ENCODE data around the gene ABCB10.

The ABCB10 gene

DNA sequence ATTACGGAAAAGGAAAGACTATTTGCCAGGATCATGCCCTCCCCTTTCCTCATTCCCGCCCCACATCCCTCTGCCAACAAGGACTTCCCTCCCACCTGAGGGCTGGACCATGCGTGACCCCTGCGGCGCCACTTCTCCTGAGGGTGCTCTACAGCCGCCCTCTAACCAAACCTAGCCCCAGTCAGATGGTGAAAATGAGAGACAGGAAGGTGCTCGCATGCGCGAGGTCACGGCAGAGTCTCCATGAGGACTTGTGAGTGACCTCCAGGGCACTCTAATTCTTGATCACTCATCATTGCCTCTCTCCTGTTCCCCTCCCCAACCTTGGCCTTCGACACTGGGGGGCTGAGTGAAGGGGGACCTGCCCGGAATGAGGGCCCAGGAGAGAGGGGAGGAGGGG is 35.3 kb upstream of the ABCB10 start:
- Histone ChIP-seq H3K4me1 (ENCODE audit: control insufficient read depth, insufficient read depth, low read length, unreplicated experiment) (peaks cover 22% of the 10 kb centered on the region), H3K27me3 (ENCODE audit: insufficient read depth, low read length) (no peaks in the 10 kb centered on the region), H3K27ac (ENCODE audit: low read depth, low read length) (no peak overlapping the region), H3K79me2 (ENCODE audit: control insufficient read depth, insufficient read depth, low read length, unreplicated experiment) (peaks cover 17% of the 10 kb centered on the region), H3K36me3 (ENCODE audit: insufficient read depth, low read length) (peaks cover 12% of the 10 kb centered on the region; the same call in 1 of the 2 replicates), H3K4me3 (ENCODE audit: low read depth, low read length) (no peak overlapping the region), H2AFZ (ENCODE audit: low read length, unreplicated experiment) (no peak overlapping the region)

DNA sequence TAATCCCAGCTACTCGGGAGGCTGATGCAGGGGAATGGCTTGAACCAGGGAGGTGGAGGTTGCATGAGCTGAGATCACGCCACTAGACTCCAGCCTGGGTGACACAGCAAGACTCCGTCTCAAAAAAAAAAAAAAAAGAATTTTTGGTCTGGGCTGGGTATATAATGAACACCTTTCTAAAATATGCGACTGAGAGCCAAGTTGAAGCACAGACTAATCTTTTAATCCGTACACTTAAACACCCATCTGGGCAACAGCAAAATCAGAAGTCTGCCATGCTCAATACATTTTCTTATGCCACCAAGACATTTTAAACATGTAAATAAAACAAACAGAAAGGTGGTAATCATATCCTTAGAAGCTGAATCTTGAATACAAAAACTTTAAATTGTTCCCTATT is 31.6 kb upstream of the ABCB10 start:
- no peak overlapping the region for H2AFZ ChIP-seq (ENCODE audit: low read length, unreplicated experiment)
- H3K4me3 ChIP-seq (ENCODE audit: low read depth, low read length): no peak overlapping the region
- peaks cover 12% of the 10 kb centered on the region; the same call in 1 of the 2 replicates for H3K36me3 ChIP-seq (ENCODE audit: insufficient read depth, low read length)

DNA sequence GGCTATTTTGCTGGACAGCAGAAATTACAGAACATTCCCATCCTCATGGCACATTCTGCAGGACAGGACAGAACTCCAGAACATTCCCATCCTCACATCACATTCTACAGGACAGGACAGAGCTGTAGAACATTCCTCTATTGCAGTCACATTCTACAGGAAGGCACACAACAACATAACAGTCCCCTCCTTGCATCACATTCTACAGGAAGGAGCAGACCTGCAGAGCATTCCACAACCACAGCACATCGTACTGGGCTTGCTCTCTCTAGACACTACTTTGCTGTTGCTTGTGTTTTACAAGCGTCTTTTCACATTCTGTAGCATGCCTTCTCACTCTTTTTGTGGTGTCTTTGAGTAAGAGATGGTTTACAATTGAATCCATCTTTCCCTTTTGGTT is 26.8 kb upstream of the ABCB10 start:
- H3K4me1 ChIP-seq (ENCODE audit: control insufficient read depth, insufficient read depth, low read length, unreplicated experiment): no peaks in the 10 kb centered on the region

More for the DNA sequence above, 31.6 kb upstream of the ABCB10 start:
- peaks cover 4% of the 10 kb centered on the region for H3K79me2 ChIP-seq (ENCODE audit: control insufficient read depth, insufficient read depth, low read length, unreplicated experiment)
- no peak overlapping the region for H3K27ac ChIP-seq (ENCODE audit: low read depth, low read length)
- no peaks in the 10 kb centered on the region for H3K27me3 ChIP-seq (ENCODE audit: insufficient read depth, low read length)
- no peaks in the 10 kb centered on the region for H3K4me1 ChIP-seq (ENCODE audit: control insufficient read depth, insufficient read depth, low read length, unreplicated experiment)

DNA sequence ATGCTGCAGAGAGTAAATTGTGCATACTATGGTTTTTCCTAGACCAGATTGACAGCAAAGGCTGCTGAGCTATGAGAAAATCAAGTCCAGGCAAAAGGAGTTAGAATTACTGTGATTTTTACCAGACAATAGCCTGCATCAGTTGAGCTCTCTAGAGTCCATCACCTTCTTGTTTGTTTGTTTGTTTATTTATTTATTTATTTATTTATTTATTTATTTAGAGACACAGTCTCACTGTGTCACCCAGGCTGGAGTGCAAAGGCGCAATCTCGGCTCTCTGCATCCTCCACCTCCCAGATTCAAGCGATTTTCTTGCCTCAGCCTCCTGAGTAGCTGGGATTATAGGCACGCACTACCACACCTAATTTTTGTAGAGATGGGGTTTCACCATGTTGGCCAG is 24.2 kb upstream of the ABCB10 start:
- Histone ChIP-seq H2AFZ (ENCODE audit: low read length, unreplicated experiment) (no peak overlapping the region), H3K4me3 (ENCODE audit: low read depth, low read length) (no peak overlapping the region), H3K79me2 (ENCODE audit: control insufficient read depth, insufficient read depth, low read length, unreplicated experiment) (no peaks in the 10 kb centered on the region), H3K36me3 (ENCODE audit: insufficient read depth, low read length) (no peaks in the 10 kb centered on the region), H3K4me1 (ENCODE audit: control insufficient read depth, insufficient read depth, low read length, unreplicated experiment) (no peaks in the 10 kb centered on the region), H3K27me3 (ENCODE audit: insufficient read depth, low read length) (no peaks in the 10 kb centered on the region), H3K27ac (ENCODE audit: low read depth, low read length) (no peak overlapping the region)

More for the DNA sequence above, 26.8 kb upstream of the ABCB10 start:
- H3K79me2 ChIP-seq (ENCODE audit: control insufficient read depth, insufficient read depth, low read length, unreplicated experiment): no peaks in the 10 kb centered on the region
- H3K27ac ChIP-seq (ENCODE audit: low read depth, low read length): no peak overlapping the region
- H3K36me3 ChIP-seq (ENCODE audit: insufficient read depth, low read length): no peaks in the 10 kb centered on the region
- no peak overlapping the region for H3K4me3 ChIP-seq (ENCODE audit: low read depth, low read length)
- no peak overlapping the region for H2AFZ ChIP-seq (ENCODE audit: low read length, unreplicated experiment)
- no peaks in the 10 kb centered on the region for H3K27me3 ChIP-seq (ENCODE audit: insufficient read depth, low read length)

DNA sequence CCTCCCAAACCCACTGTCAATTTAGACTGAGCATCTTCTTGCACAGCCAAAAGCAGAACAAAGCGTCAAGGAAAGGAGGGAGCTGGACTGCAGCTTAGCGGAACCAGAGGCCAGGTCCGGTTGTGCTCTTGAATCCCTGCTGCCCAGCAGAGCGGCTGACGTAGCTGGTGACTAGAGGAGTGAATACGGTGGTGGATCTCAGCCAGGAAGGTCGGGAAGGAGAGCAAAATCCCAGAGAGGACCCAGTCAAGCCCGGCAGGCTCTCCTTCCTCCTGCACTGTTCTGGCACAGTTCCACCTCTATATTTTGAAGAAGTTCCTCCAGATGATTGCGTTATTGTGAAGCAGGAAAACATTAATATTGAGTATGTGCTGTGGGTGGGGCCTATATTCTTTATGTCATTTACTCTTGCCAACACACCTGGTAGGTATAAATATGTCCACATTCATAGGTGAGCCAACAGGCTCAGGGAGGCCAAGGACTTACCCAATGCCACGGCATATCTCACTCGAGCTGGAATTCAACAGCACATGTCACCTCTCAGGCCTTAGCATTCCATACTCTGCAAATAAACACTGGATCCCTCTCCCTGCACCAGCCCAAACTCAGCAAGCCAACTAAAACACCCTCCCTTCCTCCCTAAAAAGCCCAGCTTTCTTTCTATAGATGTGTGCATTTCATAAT is 23.6 kb upstream of the ABCB10 start:
- Histone ChIP-seq H3K27me3 (ENCODE audit: insufficient read depth, low read length) (no peaks in the 10 kb centered on the region), H2AFZ (ENCODE audit: low read length, unreplicated experiment) (peak overlapping the region; percentile 33), H3K79me2 (ENCODE audit: control insufficient read depth, insufficient read depth, low read length, unreplicated experiment) (no peaks in the 10 kb centered on the region), H3K4me3 (ENCODE audit: low read depth, low read length) (no peak overlapping the region), H3K4me1 (ENCODE audit: control insufficient read depth, insufficient read depth, low read length, unreplicated experiment) (no peaks in the 10 kb centered on the region), H3K36me3 (ENCODE audit: insufficient read depth, low read length) (no peaks in the 10 kb centered on the region), H3K27ac (ENCODE audit: low read depth, low read length) (no peak overlapping the region)

DNA sequence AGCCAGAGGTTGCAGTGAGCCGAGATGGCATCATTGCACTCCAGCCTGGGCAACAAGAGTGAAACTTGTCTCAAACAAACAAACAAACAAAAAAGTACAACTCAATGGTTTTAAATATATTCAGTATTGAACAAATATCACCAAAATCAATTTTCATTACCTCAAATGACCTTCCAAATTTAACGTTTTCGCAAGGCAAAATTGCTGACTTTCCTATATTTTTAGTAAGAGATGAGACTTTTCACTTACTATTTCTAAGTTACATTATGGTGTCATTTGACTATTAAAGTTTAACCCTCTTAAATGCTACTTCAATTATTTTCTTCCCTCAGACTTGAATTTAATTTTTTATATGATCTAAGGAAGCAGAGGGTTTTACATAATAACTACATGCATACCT is 23.0 kb upstream of the ABCB10 start:
- no peak overlapping the region for H2AFZ ChIP-seq (ENCODE audit: low read length, unreplicated experiment)
- no peak overlapping the region for H3K4me3 ChIP-seq (ENCODE audit: low read depth, low read length)
- H3K4me1 ChIP-seq (ENCODE audit: control insufficient read depth, insufficient read depth, low read length, unreplicated experiment): no peaks in the 10 kb centered on the region
- H3K79me2 ChIP-seq (ENCODE audit: control insufficient read depth, insufficient read depth, low read length, unreplicated experiment): no peaks in the 10 kb centered on the region
- H3K27me3 ChIP-seq (ENCODE audit: insufficient read depth, low read length): no peaks in the 10 kb centered on the region
- H3K27ac ChIP-seq (ENCODE audit: low read depth, low read length): no peak overlapping the region
- no peaks in the 10 kb centered on the region for H3K36me3 ChIP-seq (ENCODE audit: insufficient read depth, low read length)

DNA sequence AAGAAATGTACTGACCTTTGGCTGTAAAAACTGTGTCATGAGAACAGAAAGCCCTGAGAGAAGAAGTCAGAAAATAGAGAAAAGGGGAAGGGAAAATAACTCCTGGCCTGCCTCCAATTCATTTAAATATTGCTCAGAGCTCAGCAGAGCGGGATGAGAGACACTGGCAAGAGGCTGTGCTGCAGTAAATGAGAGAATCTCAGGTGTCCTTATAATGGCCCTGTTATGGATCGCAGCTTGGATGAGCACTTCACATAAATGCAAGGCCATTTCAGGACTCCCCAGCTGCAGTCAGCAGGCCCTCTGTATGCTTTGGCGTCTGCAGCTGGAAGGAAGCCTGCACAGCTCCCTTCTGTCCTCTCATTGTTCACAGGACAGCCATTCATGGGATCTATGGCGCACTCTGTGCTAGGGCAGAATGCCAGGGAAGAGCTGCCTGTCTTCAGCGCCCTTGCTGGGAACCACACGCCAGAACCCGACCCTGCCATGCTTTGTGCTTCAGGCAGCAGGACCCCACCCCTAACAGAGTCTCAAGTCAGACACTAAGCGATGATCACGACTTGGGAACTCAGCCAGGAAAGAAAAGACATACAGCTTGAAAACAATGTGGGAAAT is 20.7 kb upstream of the ABCB10 start:
- no peaks in the 10 kb centered on the region for H3K36me3 ChIP-seq (ENCODE audit: insufficient read depth, low read length)
- H3K79me2 ChIP-seq (ENCODE audit: control insufficient read depth, insufficient read depth, low read length, unreplicated experiment): no peaks in the 10 kb centered on the region
- no peaks in the 10 kb centered on the region for H3K4me1 ChIP-seq (ENCODE audit: control insufficient read depth, insufficient read depth, low read length, unreplicated experiment)
- no peaks in the 10 kb centered on the region for H3K27me3 ChIP-seq (ENCODE audit: insufficient read depth, low read length)
- H2AFZ ChIP-seq (ENCODE audit: low read length, unreplicated experiment): peak overlapping the region; percentile 64
- no peak overlapping the region for H3K27ac ChIP-seq (ENCODE audit: low read depth, low read length)
- peak overlapping the region; percentile 14; the same call in 1 of the 2 replicates for H3K4me3 ChIP-seq (ENCODE audit: low read depth, low read length)

DNA sequence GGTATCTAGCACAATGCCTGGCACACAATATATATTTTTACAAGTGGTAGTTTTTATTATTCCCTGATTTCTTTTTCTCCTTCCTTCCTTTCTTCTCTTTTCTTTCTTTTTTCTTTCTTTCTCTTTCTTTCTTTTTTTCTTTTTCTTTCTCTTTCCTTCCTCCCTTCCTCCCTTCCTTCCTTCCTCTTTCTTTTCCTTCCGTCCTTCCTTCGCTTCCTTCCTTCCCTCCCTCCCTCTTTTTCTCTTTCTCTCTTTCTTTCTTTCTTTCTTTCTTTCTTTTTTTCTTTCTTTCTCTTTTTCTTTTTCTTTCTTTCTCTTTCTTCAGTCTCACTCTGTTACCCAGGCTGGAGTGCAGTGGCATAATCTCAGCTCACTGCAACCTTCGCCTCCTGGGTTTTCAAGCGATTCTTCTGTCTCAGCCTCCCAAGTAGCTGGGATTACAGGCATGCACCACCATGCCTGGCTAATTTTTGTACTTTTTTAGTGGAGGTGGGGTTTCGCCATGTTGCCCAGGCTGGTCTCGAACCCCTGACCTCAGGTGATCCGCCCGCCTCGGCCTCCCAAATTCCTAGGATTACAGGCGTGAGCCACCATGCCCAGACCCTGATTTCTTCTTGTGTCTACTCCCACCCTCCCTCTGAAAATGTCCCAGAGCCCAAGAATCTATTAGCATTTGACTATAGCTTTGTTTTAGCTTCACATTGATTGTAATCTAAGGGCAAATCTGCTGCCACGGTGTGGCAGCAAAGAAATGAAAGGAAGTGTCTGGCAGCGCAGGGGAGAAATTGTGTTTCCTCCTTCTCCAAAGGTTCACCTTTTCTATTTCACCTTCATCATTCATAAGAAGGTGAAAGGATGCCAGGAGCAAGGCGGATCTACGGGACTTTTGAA is 19.9 kb upstream of the ABCB10 start:
- H3K36me3 ChIP-seq (ENCODE audit: insufficient read depth, low read length): no peaks in the 10 kb centered on the region
- H3K27me3 ChIP-seq (ENCODE audit: insufficient read depth, low read length): no peaks in the 10 kb centered on the region
- H3K4me3 ChIP-seq (ENCODE audit: low read depth, low read length): no peak overlapping the region
- H3K79me2 ChIP-seq (ENCODE audit: control insufficient read depth, insufficient read depth, low read length, unreplicated experiment): no peaks in the 10 kb centered on the region
- no peaks in the 10 kb centered on the region for H3K4me1 ChIP-seq (ENCODE audit: control insufficient read depth, insufficient read depth, low read length, unreplicated experiment)
- no peak overlapping the region for H3K27ac ChIP-seq (ENCODE audit: low read depth, low read length)
- peak overlapping the region; percentile 64 for H2AFZ ChIP-seq (ENCODE audit: low read length, unreplicated experiment)

DNA sequence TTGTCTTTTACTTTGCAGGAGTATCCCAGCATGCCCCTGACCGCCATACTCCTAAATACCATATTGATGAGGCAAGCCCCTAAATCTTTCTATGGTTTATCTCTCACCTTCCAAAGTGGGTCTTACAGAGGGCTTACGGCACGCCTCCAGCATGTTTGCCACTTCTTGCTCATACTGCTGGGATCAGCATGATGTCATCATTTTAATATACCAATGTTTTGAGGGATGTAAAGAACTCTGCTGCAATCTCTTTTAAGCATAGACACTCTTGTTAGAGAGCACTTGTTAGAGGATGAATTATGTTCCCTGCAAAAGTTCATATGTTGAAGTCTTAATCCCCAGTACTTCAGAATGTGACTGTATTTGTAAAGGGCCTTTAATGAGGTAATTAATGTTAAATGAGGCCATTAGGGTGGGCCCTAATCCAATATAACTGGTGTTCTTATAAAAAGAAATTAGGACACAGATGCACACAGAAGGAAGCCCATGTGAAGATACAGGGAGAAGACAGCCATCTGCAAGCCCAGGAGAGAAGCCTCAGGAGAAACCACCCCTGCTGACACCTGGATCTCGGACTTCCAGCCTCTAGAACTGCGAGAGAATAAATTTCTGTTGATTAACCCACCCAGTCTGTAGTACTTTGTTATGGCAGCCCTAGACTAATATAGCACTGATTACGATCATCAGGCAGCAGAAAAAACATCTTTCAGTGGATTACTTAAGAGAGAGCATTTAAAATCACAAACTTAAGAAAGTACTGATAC is 16.4 kb upstream of the ABCB10 start:
- no peaks in the 10 kb centered on the region for H3K36me3 ChIP-seq (ENCODE audit: insufficient read depth, low read length)
- no peaks in the 10 kb centered on the region for H3K79me2 ChIP-seq (ENCODE audit: control insufficient read depth, insufficient read depth, low read length, unreplicated experiment)
- no peaks in the 10 kb centered on the region for H3K4me1 ChIP-seq (ENCODE audit: control insufficient read depth, insufficient read depth, low read length, unreplicated experiment)
- no peak overlapping the region for H3K27ac ChIP-seq (ENCODE audit: low read depth, low read length)
- H2AFZ ChIP-seq (ENCODE audit: low read length, unreplicated experiment): no peak overlapping the region
- no peak overlapping the region for H3K4me3 ChIP-seq (ENCODE audit: low read depth, low read length)
- H3K27me3 ChIP-seq (ENCODE audit: insufficient read depth, low read length): no peaks in the 10 kb centered on the region

DNA sequence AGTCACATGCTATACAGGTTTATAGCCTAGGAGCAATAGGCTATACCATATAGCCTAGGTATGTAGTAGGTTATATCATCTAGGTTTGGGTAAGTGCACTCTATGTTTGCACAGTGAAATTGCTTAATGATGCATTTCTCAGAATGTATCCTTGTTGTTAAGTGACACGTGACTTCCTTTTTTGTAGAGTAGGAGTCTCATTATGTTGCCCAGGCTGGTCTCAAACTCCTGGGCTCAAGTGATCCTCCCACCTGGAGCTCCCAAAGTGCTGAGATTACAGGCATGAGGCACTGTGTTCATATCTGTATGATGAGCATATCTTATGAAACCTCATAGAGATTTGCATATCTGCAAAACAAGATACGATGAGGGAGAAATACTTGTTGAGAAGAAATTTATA is 13.8 kb upstream of the ABCB10 start:
- Histone ChIP-seq H3K36me3 (ENCODE audit: insufficient read depth, low read length) (no peaks in the 10 kb centered on the region), H3K27me3 (ENCODE audit: insufficient read depth, low read length) (no peaks in the 10 kb centered on the region), H3K4me1 (ENCODE audit: control insufficient read depth, insufficient read depth, low read length, unreplicated experiment) (no peaks in the 10 kb centered on the region), H3K27ac (ENCODE audit: low read depth, low read length) (no peak overlapping the region), H3K79me2 (ENCODE audit: control insufficient read depth, insufficient read depth, low read length, unreplicated experiment) (no peaks in the 10 kb centered on the region), H3K4me3 (ENCODE audit: low read depth, low read length) (no peak overlapping the region), H2AFZ (ENCODE audit: low read length, unreplicated experiment) (no peak overlapping the region)

All from ACC112 (cell line).